Tibial nerve (tissue), 4 donors: ENCODE measurements around the gene HRH1. TPM values are rescaled to one million over a fixed set of nuclear protein-coding genes. Genes with fewer than 3 reads are reported as not detected.
A peak's percentile ranks its signal among the peaks of the same experiment; 100 is the strongest.

Source experiments
- DNase-seq, 2 donors: peaks; one replicate each; pipeline ENCODE4 v3.0.0-alpha.2; 2019; ENCODE audit warnings: low spot score in 2 of 2
- H3K27ac ChIP-seq, 4 donors: fragments of 200-600 bp; sonication (generic) in 3 of 4; one replicate each; pipeline ENCODE4 v1.5.1; 2017 to 2019; ENCODE audit warnings: mild to moderate bottlenecking in 1 of 4
- H3K27me3 ChIP-seq, 2 donors: fragments of 200-600 bp; sonication (generic) in 1 of 2; one replicate each; pipeline versions ENCODE4 v1.5.1 to v1.6.0; 2017 to 2019
- H3K36me3 ChIP-seq, 3 donors: fragments of 200-600 bp; sonication (generic); one replicate each; pipeline ENCODE4 v1.5.1; 2018 to 2019
- H3K4me1 ChIP-seq, 4 donors: fragments of 200-600 bp; sonication (generic) in 3 of 4; one replicate each; pipeline ENCODE4 v1.5.1; 2017 to 2019
- H3K4me3 ChIP-seq, 4 donors: fragments of 200-600 bp; sonication (generic) in 3 of 4; one replicate each; pipeline ENCODE4 v1.5.1; 2017 to 2019; ENCODE audit warnings: mild to moderate bottlenecking in 1 of 4, moderate library complexity in 1 of 4
- H3K9me3 ChIP-seq, 4 donors: fragments of 200-600 bp; sonication (generic) in 3 of 4; one replicate each; pipeline ENCODE4 v1.5.1; 2017 to 2019
- CTCF ChIP-seq, 5 experiments: fragments of 200-600 bp in 3 of 5; fragments of 450-650 bp in 2 of 5; sonication (generic) in 3 of 5; IDR thresholded peaks; one replicate each; pipeline ENCODE4 v1.5.1; 2016 to 2019; ENCODE audit warnings: antibody characterized with exemption in 5 of 5, mild to moderate bottlenecking in 3 of 5, moderate library complexity in 2 of 5
- EP300 ChIP-seq, 2 donors: sonication (generic); formaldehyde crosslinking; IDR thresholded peaks; one replicate each; pipeline ENCODE4 v1.6.1; 2017; ENCODE audit warnings: antibody characterized with exemption in 2 of 2, mild to moderate bottlenecking in 1 of 2
- POLR2A ChIP-seq, 2 donors: fragments of 450-650 bp; IDR thresholded peaks; one replicate each; pipeline ENCODE4 v1.6.1; 2017; ENCODE audit warnings: antibody characterized with exemption in 2 of 2, mild to moderate bottlenecking in 2 of 2, moderate library complexity in 2 of 2
- WGBS, 2 donors: methylation state at CpG; one replicate each; pipeline ENCODE4 v1.1.5; 2018; 5-methylcytosine and 5-hydroxymethylcytosine counted together
- total RNA-seq, 4 donors: library from RNA; depleted of rRNA; stranded (reverse); fragments of >200 nt; gene quantifications; one replicate each; pipeline ENCODE4 v1.1.0, GENCODE V29; 2016

HRH1 gene
- total RNA-seq, 4 donors from 2014 or later = 13.8 to 20.3 (median 15.9) TPM

GRCh38 chr3:11136830-11137626 lies 17.3 kb upstream of the HRH1 start:
- whole genome bisulfite sequencing, 2 donors = 79 to 83% methylated on average over 22 of the region's 22 CpGs
- peak overlapping the region in 2 of 4 donors; percentile 74 to 76 for H3K27ac ChIP-seq
- TF ChIP-seq CTCF (IDR thresholded peaks at IDR 0.05) = no peak
- no peak for TF ChIP-seq POLR2A (IDR thresholded peaks at IDR 0.05)
- peak in 1 of 2 donors; percentile 62 for TF ChIP-seq EP300 (IDR thresholded peaks at IDR 0.05)
- peak in 1 of 2 donors; percentile 55 for DNase-seq
- peak overlapping the region in 1 of 4 donors; percentile 1 for H3K4me3 ChIP-seq
- H3K9me3 ChIP-seq = peaks cover 0 to 5% (median 0%) of the 10 kb centered on the region in 4 donors
- H3K27me3 ChIP-seq = no peaks in the 10 kb centered on the region
- no peaks in the 10 kb centered on the region for H3K36me3 ChIP-seq
- H3K4me1 ChIP-seq = peaks cover 0 to 29% (median 7%) of the 10 kb centered on the region in 4 donors

- 88 to 93% methylated on average over 6 of the region's 6 CpGs for WGBS, 2 donors
- H3K27me3 ChIP-seq = no peaks in the 10 kb centered on the region
- H3K4me1 ChIP-seq = peaks cover 0 to 29% (median 7%) of the 10 kb centered on the region in 4 donors
- peaks cover 0 to 5% (median 0%) of the 10 kb centered on the region in 4 donors for H3K9me3 ChIP-seq
- TF ChIP-seq POLR2A (IDR thresholded peaks at IDR 0.05) = no peak
- TF ChIP-seq CTCF (IDR thresholded peaks at IDR 0.05) = no peak
- no peak overlapping the region for H3K4me3 ChIP-seq
- DNase-seq = no peak
- peak overlapping the region in 2 of 4 donors; percentile 74 to 76 for H3K27ac ChIP-seq
- no peaks in the 10 kb centered on the region for H3K36me3 ChIP-seq
Measured at GRCh38 chr3:11137627-11137959, 16.7 kb upstream of the HRH1 start.

GRCh38 chr3:11138371-11138770 lies 15.9 kb upstream of the HRH1 start:
- H3K27ac ChIP-seq = no peak overlapping the region
- DNase-seq = no peak
- 68 to 74% methylated on average over 2 of the region's 2 CpGs for WGBS, 2 donors

GRCh38 chr3:11140030-11140712 lies 14.1 kb upstream of the HRH1 start:
- Histone ChIP-seq H3K4me1 (peaks cover 0 to 29% (median 7%) of the 10 kb centered on the region in 4 donors), H3K9me3 (peaks cover 0 to 5% (median 0%) of the 10 kb centered on the region in 4 donors), H3K4me3 (no peak overlapping the region), H3K27me3 (no peaks in the 10 kb centered on the region), H3K36me3 (no peaks in the 10 kb centered on the region), H3K27ac (peak overlapping the region in 2 of 4 donors; percentile 26 to 57)
- peak in 1 of 2 donors; percentile 77 for TF ChIP-seq EP300 (IDR thresholded peaks at IDR 0.05)
- peak in 1 of 5 experiments; percentile 22 for TF ChIP-seq CTCF (IDR thresholded peaks at IDR 0.05)
- TF ChIP-seq POLR2A (IDR thresholded peaks at IDR 0.05) = no peak
- peak; percentile 49 to 75 for DNase-seq
- WGBS, 2 donors = 28 to 33% methylated on average over 13 of the region's 13 CpGs

More at GRCh38 chr3:11138371-11138770, 15.9 kb upstream of the HRH1 start:
- Histone ChIP-seq H3K36me3 (no peaks in the 10 kb centered on the region), H3K9me3 (peaks cover 0 to 5% (median 0%) of the 10 kb centered on the region in 4 donors), H3K27me3 (no peaks in the 10 kb centered on the region), H3K4me1 (peaks cover 0 to 29% (median 7%) of the 10 kb centered on the region in 4 donors), H3K4me3 (no peak overlapping the region)
- TF ChIP-seq POLR2A (IDR thresholded peaks at IDR 0.05) (no peak), EP300 (IDR thresholded peaks at IDR 0.05) (no peak), CTCF (IDR thresholded peaks at IDR 0.05) (no peak)

- WGBS, 2 donors = 52 to 55% methylated on average over 2 of the region's 2 CpGs
- Histone ChIP-seq H3K4me3 (no peak overlapping the region), H3K27ac (peak overlapping the region in 2 of 4 donors; percentile 26 to 38), H3K27me3 (no peaks in the 10 kb centered on the region), H3K36me3 (no peaks in the 10 kb centered on the region), H3K9me3 (peaks cover 0 to 5% (median 0%) of the 10 kb centered on the region in 4 donors), H3K4me1 (peaks cover 0 to 29% (median 7%) of the 10 kb centered on the region in 4 donors)
- no peak for DNase-seq
- TF ChIP-seq POLR2A (IDR thresholded peaks at IDR 0.05) (no peak), EP300 (IDR thresholded peaks at IDR 0.05) (no peak), CTCF (IDR thresholded peaks at IDR 0.05) (no peak)
Measured at GRCh38 chr3:11140713-11141104, 13.6 kb upstream of the HRH1 start.
